ENCODE measurements around the gene BBS9. TPM values are rescaled to one million over a fixed set of nuclear protein-coding genes. Genes with fewer than 3 reads are reported as not detected.

BBS9 gene
- total and polyA plus RNA-seq, 2 experiments from 2014 or later, result 27.2 to 66.1 TPM

- Histone ChIP-seq H3K9me2 (ENCODE audit: insufficient read depth) (no peaks in the 10 kb centered on the region), H3K79me2 (replicated peaks; ENCODE audit: insufficient read depth) (peaks cover 7% of the 10 kb centered on the region; the same call in 1 of the 2 replicates), H4K20me1 (replicated peaks; ENCODE audit: insufficient read depth) (no peaks in the 10 kb centered on the region), H2AFZ (no peak overlapping the region), H3F3A (replicated peaks; ENCODE audit: low read depth) (no peaks in the 10 kb centered on the region), H3K27ac (ENCODE audit: low read depth) (no peak overlapping the region), H3K36me3 (ENCODE audit: insufficient read depth) (peaks cover 10% of the 10 kb centered on the region; the same call in 1 of the 2 replicates), H3K4me1 (ENCODE audit: insufficient read depth) (no peaks in the 10 kb centered on the region), H3K27me3 (ENCODE audit: insufficient read depth) (no peaks in the 10 kb centered on the region), H3K4me3 (no peak overlapping the region), H3K4me2 (no peak overlapping the region)
- Mint-ChIP-seq H3K27ac (no peak overlapping the region), H3K4me1 (no peaks in the 10 kb centered on the region), H3K27me3 (ENCODE audit: insufficient read depth, low read depth, poor library complexity) (no peaks in the 10 kb centered on the region), H3K36me3 (ENCODE audit: low read depth) (peaks cover 3% of the 10 kb centered on the region; the same call in 1 of the 3 replicates), H3K9me3 (no peaks in the 10 kb centered on the region; the same call in 2 of the 3 replicates), H3K4me3 (no peak overlapping the region)
- ATAC-seq (no peak), DNase-seq (ENCODE audit: low spot score) (no peak)
- TF ChIP-seq CTCF (conservative IDR thresholded peaks at IDR 0.05; ENCODE audit: low read depth in 2 of 2) (no peak), ZNF114 (CRISPR knock-in tag; IDR thresholded peaks at IDR 0.05) (no peak), ZNF462 (CRISPR knock-in tag; IDR thresholded peaks at IDR 0.05) (no peak), REST (IDR thresholded peaks at IDR 0.05; ENCODE audit: unreplicated experiment) (no peak), CREB1 (CRISPR knock-in tag; IDR thresholded peaks at IDR 0.05; ENCODE audit: low read depth) (no peak), ZNF331 (CRISPR knock-in tag; IDR thresholded peaks at IDR 0.05; ENCODE audit: low read depth) (no peak), EZH2 (IDR thresholded peaks at IDR 0.05; ENCODE audit: low read depth, unreplicated experiment) (no peak), STAT1 (IDR thresholded peaks at IDR 0.05; ENCODE audit: unreplicated experiment) (no peak), JUNB (IDR thresholded peaks at IDR 0.05; ENCODE audit: unreplicated experiment) (no peak), POLR2AphosphoS5 (IDR thresholded peaks at IDR 0.05; ENCODE audit: low read depth) (no peak)
Observed at GRCh38 chr7:33379891-33380525, 250.6 kb downstream of the BBS9 start.

All from GM23338 (cell line).